Mesothelial cell of epicardium (in vitro differentiated cells): Measurements from ENCODE around the gene CFAP45. TPM values are rescaled to one million over a fixed set of nuclear protein-coding genes. Genes with fewer than 3 reads are reported as not detected.

Source experiments
- DNase-seq, 2 experiments: peaks; one replicate each; pipeline ENCODE4 v3.0.0; 2021; ENCODE audit warnings: low spot score in 2 of 2; ENCODE audit not compliant: unreplicated experiment in 2 of 2
- H3K27ac Mint-ChIP-seq: 2 replicates; pipeline ENCODE4 v1.8.0; 2021; ENCODE audit warnings: mixed read lengths
- H3K27me3 Mint-ChIP-seq: 2 replicates; pipeline ENCODE4 v1.8.0; 2021; ENCODE audit warnings: low read depth, mixed read lengths
- H3K36me3 Mint-ChIP-seq: 2 replicates; pipeline ENCODE4 v1.8.0; 2021; ENCODE audit warnings: mixed read lengths
- H3K4me1 Mint-ChIP-seq: 2 replicates; pipeline ENCODE4 v1.8.0; 2021; ENCODE audit warnings: mixed read lengths
- H3K4me3 Mint-ChIP-seq: 2 replicates; pipeline ENCODE4 v1.8.0; 2021; ENCODE audit warnings: mild to moderate bottlenecking, moderate library complexity, mixed read lengths
- H3K9me3 Mint-ChIP-seq: 2 replicates; pipeline ENCODE4 v1.8.0; 2021; ENCODE audit warnings: mixed read lengths
- total RNA-seq: library from RNA; stranded (reverse); gene quantifications from 3 replicates; pipeline ENCODE4 v1.2.1, GENCODE V29; 2021
- TF ChIP-seq, protein P1 (sequence below): fragments of 200-600 bp; sonication (generic); IDR thresholded peaks from one replicate; pipeline ENCODE4 v1.5.0; 2021; ENCODE audit warnings: antibody characterized with exemption; ENCODE audit not compliant: unreplicated experiment

Gene CFAP45
- total RNA-seq, 1 donor from 2014 or later, result 0.20 TPM

DNA sequence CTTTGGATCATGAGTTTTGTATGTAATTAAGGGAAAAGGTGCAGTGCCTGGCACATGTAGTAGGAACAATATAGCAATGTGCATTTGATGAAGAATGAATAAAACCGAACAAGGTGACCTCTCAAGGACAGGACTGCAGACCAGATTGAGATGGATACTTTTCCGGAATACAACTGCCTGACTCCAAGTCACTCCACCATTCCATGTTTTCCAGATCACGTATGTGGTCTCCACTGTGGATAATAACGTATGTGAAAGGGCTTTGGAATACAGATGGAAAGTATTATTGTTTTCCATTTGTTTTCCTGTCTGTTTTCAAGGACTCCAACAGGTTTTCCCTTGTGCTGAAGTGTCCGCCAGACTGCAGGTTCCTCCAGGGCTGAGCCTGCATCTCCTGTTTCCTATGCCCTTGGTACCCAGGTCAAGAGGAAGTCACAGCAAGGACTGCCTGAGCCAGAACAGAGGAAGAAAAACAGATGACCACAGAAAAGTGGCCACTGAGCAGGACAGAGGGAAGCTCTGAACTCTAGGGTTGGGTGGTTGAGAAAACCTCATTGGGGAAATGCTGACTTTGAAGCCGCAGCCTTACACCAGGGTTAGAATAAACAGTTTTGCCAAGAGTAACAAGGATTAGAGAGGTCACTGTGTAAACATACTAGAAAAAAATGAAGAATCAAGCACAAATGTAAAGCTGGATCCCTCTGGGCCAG lies 4.0 kb downstream of the CFAP45 start:
- DNase-seq, result no peak
- Mint-ChIP-seq H3K27me3 (peaks cover 2% of the 10 kb centered on the region), H3K4me3 (no peak overlapping the region), H3K9me3 (no peaks in the 10 kb centered on the region), H3K27ac (peak overlapping the region; percentile 26), H3K36me3 (no peaks in the 10 kb centered on the region), H3K4me1 (peaks cover 25% of the 10 kb centered on the region)
- TF ChIP-seq, protein P1, sequence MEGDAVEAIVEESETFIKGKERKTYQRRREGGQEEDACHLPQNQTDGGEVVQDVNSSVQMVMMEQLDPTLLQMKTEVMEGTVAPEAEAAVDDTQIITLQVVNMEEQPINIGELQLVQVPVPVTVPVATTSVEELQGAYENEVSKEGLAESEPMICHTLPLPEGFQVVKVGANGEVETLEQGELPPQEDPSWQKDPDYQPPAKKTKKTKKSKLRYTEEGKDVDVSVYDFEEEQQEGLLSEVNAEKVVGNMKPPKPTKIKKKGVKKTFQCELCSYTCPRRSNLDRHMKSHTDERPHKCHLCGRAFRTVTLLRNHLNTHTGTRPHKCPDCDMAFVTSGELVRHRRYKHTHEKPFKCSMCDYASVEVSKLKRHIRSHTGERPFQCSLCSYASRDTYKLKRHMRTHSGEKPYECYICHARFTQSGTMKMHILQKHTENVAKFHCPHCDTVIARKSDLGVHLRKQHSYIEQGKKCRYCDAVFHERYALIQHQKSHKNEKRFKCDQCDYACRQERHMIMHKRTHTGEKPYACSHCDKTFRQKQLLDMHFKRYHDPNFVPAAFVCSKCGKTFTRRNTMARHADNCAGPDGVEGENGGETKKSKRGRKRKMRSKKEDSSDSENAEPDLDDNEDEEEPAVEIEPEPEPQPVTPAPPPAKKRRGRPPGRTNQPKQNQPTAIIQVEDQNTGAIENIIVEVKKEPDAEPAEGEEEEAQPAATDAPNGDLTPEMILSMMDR, result no peak

DNA sequence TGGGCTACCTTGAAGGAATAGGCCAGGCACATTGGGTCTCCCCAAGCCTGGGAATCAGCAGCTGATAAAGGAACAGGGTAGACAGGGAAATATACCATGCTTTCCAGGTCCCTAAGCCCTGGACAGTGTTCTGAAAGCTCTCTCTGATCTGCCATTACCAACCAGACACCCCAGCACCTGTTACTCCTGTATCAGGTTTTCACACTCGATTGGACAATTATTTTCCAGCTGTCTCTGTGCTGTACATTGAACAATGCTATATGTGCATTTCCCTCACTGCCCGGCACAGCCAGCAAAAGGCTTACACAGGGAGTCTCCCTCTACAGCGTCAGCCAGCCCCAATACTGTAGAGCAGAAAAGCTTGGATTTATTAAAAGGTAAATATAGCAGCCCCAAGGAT lies 4.7 kb downstream of the CFAP45 start:
- TF ChIP-seq, protein P1, result no peak
- H3K27me3 Mint-ChIP-seq, result peaks cover 2% of the 10 kb centered on the region
- no peak overlapping the region for H3K27ac Mint-ChIP-seq
- H3K4me1 Mint-ChIP-seq, result peaks cover 19% of the 10 kb centered on the region
- no peaks in the 10 kb centered on the region for H3K9me3 Mint-ChIP-seq
- no peak overlapping the region for H3K4me3 Mint-ChIP-seq
- DNase-seq, result no peak
- no peaks in the 10 kb centered on the region for H3K36me3 Mint-ChIP-seq

DNA sequence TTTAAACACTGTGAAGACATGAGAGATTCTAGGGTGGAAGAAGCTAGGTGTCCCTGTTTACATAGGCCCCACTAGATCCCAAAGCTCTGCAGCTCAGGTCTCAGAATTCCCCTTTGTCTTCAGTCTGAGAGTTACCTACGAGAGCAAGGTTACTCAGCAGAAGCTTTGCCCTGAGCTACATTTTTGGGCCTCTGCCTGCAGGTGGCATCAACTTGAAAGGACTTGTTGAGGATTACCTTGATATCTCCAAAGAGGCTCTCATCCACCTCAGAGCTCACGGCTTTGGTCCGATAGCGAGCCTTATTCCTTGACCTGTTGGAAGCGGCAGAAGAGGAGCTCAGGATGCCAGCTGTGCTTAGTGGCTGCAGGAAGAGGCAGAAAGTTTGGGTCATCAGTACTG lies 7.0 kb downstream of the CFAP45 start:
- TF ChIP-seq, protein P1, result no peak
- H3K27me3 Mint-ChIP-seq, result no peaks in the 10 kb centered on the region
- H3K4me3 Mint-ChIP-seq, result no peak overlapping the region
- H3K27ac Mint-ChIP-seq, result no peak overlapping the region
- H3K36me3 Mint-ChIP-seq, result no peaks in the 10 kb centered on the region
- H3K9me3 Mint-ChIP-seq, result no peaks in the 10 kb centered on the region
- peaks cover 16% of the 10 kb centered on the region for H3K4me1 Mint-ChIP-seq
- DNase-seq, result no peak

DNA sequence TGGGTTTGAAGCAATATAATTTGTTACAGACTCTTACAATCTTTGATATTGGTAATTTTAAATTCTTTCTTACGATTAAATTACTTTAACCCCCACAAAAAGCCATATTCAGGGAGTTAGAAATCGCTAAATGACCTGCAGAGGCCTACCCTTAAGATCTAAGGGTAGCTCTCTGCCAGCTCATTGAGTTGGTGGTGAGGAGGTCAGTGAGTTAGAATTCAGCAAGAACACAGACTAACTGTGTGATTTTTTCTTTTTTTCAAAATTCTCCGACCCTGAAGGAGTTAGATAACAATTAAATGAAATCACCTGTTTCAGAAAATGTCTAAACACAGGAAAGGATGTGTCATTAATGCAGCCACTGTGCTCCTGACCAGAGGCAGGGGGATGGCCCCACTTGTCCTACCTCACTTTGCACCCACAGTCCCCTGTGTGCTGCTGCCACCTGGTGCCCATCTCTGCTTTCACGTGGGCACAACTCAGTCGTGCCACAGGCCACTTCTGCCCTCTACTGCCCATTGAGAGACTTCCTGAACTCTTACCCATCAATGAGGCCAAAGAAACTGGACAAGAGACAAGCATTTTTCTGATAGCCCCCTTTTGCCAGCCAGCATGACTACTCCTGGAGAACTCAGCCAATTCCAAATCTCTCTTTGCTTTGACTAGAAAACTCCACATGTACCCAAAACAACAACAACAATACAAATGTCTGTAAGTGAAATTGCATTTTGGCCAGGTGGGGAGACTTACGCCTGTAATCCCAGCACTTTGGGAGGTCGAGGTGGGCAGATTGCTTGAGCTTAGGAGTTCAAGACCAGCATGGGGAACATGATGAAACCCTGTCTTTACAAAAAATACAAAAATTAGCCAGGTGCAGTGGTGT lies 8.4 kb downstream of the CFAP45 start:
- Mint-ChIP-seq H3K9me3 (no peaks in the 10 kb centered on the region), H3K4me1 (peaks cover 12% of the 10 kb centered on the region), H3K4me3 (no peak overlapping the region), H3K27me3 (no peaks in the 10 kb centered on the region), H3K36me3 (no peaks in the 10 kb centered on the region), H3K27ac (no peak overlapping the region)
- TF ChIP-seq, protein P1, result peak; percentile 50
- DNase-seq, result peak; percentile 46 to 76

DNA sequence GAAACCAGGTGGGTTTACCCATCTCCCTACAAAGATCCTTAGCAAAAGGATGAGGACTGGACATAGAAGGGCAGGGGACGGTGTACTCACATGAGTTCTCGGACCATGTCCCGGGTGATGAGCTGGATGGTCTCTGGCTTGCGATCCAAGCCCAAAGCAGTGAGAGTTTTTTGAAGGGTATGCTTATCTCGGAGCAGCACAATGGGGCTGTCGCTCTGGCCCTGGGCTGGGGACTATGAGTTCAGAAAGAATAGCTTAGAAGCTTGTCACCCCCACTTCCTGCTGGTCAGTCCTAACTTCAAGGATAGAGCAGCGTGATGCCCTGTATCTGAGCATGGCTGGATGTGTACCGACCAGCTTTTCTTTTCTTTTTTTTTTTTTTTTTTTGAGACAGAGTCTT lies 9.6 kb downstream of the CFAP45 start:
- no peaks in the 10 kb centered on the region for H3K27me3 Mint-ChIP-seq
- H3K36me3 Mint-ChIP-seq, result no peaks in the 10 kb centered on the region
- H3K4me1 Mint-ChIP-seq, result peaks cover 6% of the 10 kb centered on the region
- H3K4me3 Mint-ChIP-seq, result no peak overlapping the region
- DNase-seq, result no peak
- TF ChIP-seq, protein P1, result no peak
- H3K9me3 Mint-ChIP-seq, result no peaks in the 10 kb centered on the region
- H3K27ac Mint-ChIP-seq, result no peak overlapping the region
